Kidney capillary endothelial cell (primary cell): Measurements from ENCODE around the gene ACADS.

Source experiments
- DNase-seq: peaks from one replicate; pipeline ENCODE4 v3.0.0-alpha.2; 2018; ENCODE audit warnings: low spot score

ACADS gene

GRCh38 chr12:120702637-120703036 lies 23.0 kb upstream of the ACADS start:
- DNase-seq: no peak

- no peak for DNase-seq
These were observed 22.2 kb upstream of the ACADS start for GRCh38 chr12:120703311-120703942.

- no peak for DNase-seq
These were observed 20.0 kb upstream of the ACADS start for GRCh38 chr12:120705618-120706017.

- no peak for DNase-seq
These were observed 19.6 kb upstream of the ACADS start for GRCh38 chr12:120706029-120706428.

GRCh38 chr12:120708651-120709050 lies 17.0 kb upstream of the ACADS start:
- DNase-seq: no peak

- DNase-seq: no peak
These were observed 15.4 kb upstream of the ACADS start, which contains the start of gene UNC119B for GRCh38 chr12:120710031-120710804. Gene UNC119B, plus strand, starts transcription at chr12:120710458. Its CDS starts 17 bp downstream, at chr12:120710475.

GRCh38 chr12:120710805-120711296 lies 14.8 kb upstream of the ACADS start:
- no peak for DNase-seq

- no peak for DNase-seq
These were observed 14.2 kb upstream of the ACADS start for GRCh38 chr12:120711411-120711810.

- no peak for DNase-seq
These were observed 13.0 kb upstream of the ACADS start for GRCh38 chr12:120712610-120713009.

GRCh38 chr12:120713861-120714482 lies 11.7 kb upstream of the ACADS start:
- DNase-seq: peak; percentile 70

GRCh38 chr12:120718055-120718454 lies 7.6 kb upstream of the ACADS start:
- DNase-seq: no peak

GRCh38 chr12:120719072-120719471 lies 6.6 kb upstream of the ACADS start:
- DNase-seq: no peak

GRCh38 chr12:120719496-120720233 lies 6.0 kb upstream of the ACADS start:
- no peak for DNase-seq

GRCh38 chr12:120720234-120720986 lies 5.2 kb upstream of the ACADS start:
- DNase-seq: no peak

GRCh38 chr12:120720987-120721801 lies 4.4 kb upstream of the ACADS start:
- no peak for DNase-seq

GRCh38 chr12:120721866-120722265 lies 3.8 kb upstream of the ACADS start:
- no peak for DNase-seq

GRCh38 chr12:120722784-120723183 lies 2.8 kb upstream of the ACADS start:
- no peak for DNase-seq

GRCh38 chr12:120724720-120725119 lies 906 bp upstream of the ACADS start:
- no peak for DNase-seq

GRCh38 chr12:120725151-120725658 lies 421 bp upstream of the ACADS start:
- DNase-seq: no peak

GRCh38 chr12:120726510-120726793 lies 826 bp downstream of the ACADS start:
- no peak for DNase-seq

GRCh38 chr12:120726961-120727360 lies 1.3 kb downstream of the ACADS start:
- no peak for DNase-seq
